Lung (tissue), 12 donors: ENCODE results near the gene RELT. TPM values are rescaled to one million over a fixed set of nuclear protein-coding genes. Genes with fewer than 3 reads are reported as not detected.

Experiments
- ATAC-seq: fragments of 200-7000 bp; cut with Tn5 transposase; one replicate; pipeline ENCODE4 v1.9.1; 2020; ENCODE audit warnings: moderate number of reproducible peaks; ENCODE audit not compliant: insufficient read depth, low FRiP score
- DNase-seq, 3 donors: peaks; one replicate each; pipeline ENCODE4 v3.0.0-alpha.2; 2013 to 2017
- H3K27ac ChIP-seq, 2 donors: one replicate each; pipeline ENCODE4 v1.5.1; 2013; ENCODE audit warnings: mild to moderate bottlenecking in 2 of 2, moderate library complexity in 2 of 2, control low read depth in 1 of 2, inconsistent platforms in 1 of 2, low read depth in 1 of 2, low read length in 1 of 2
- H3K27me3 ChIP-seq, 3 donors: one replicate each; pipeline ENCODE4 v1.5.1; 2013; ENCODE audit warnings: low read length in 2 of 3; ENCODE audit not compliant: control insufficient read depth in 3 of 3, insufficient read depth in 3 of 3
- H3K36me3 ChIP-seq, 4 donors: one replicate each; pipeline ENCODE4 v1.5.1; 2013; ENCODE audit warnings: low read length in 4 of 4, mild to moderate bottlenecking in 1 of 4, moderate library complexity in 1 of 4; ENCODE audit not compliant: control insufficient read depth in 4 of 4, insufficient read depth in 4 of 4
- H3K4me1 ChIP-seq, 5 donors: one replicate each; pipeline ENCODE4 v1.5.1; 2013; ENCODE audit warnings: low read length in 5 of 5, mild to moderate bottlenecking in 2 of 5, moderate library complexity in 1 of 5; ENCODE audit not compliant: control insufficient read depth in 5 of 5, insufficient read depth in 5 of 5
- H3K4me3 ChIP-seq: one replicate; pipeline ENCODE4 v1.5.1; 2013; ENCODE audit warnings: mild to moderate bottlenecking, control low read depth, moderate library complexity
- H3K9ac ChIP-seq, 2 donors: one replicate each; pipeline ENCODE4 v1.5.1; 2013; ENCODE audit warnings: low read length in 2 of 2, control low read depth in 1 of 2; ENCODE audit not compliant: insufficient read depth in 1 of 2
- H3K9me3 ChIP-seq, 4 donors: one replicate each; pipeline ENCODE4 v1.5.1; 2013; ENCODE audit warnings: low read length in 3 of 4, mild to moderate bottlenecking in 1 of 4, moderate library complexity in 1 of 4; ENCODE audit not compliant: control insufficient read depth in 4 of 4, insufficient read depth in 3 of 4
- CTCF ChIP-seq: IDR thresholded peaks from 2 replicates; pipeline ENCODE4 v1.5.1; 2012; ENCODE audit warnings: mild to moderate bottlenecking; ENCODE audit errors: control extremely low read depth, extremely low read depth
- WGBS, 2 donors: extraction: QIAGEN DNeasy Blood & Tissue Kit; methylation state at CpG; one replicate each; pipeline ENCODE4 v1.1.7; 2013; 5-methylcytosine and 5-hydroxymethylcytosine counted together
- polyA plus RNA-seq, 2 donors: library from polyadenylated mRNA; stranded (reverse); fragments of 200-250 nt; gene quantifications; one replicate each; pipeline ENCODE4 v1.2.1, GENCODE V29; 2013
- total RNA-seq, 2 donors: library from RNA; depleted of rRNA in 1 of 2; stranded (reverse); fragments of >200 nt in 1 of 2; gene quantifications; one replicate each; pipeline ENCODE4 v1.2.1, GENCODE V29; 2014 to 2021
- donor health status: control.
- donor health status: control.
- donor health status: Bipolar disorder and iron deficiency.
- donor health status: healthy.
- donor health status: DM: yes; HTN: yes; CAD: no.

RELT gene
- total and polyA plus RNA-seq, 4 donors: 6.0 to 25.4 (median 16.1) TPM

GRCh38 chr11:73389916-73390315 lies 13.7 kb downstream of the RELT start:
- Histone ChIP-seq H3K4me1 (peaks cover 0 to 30% (median 11%) of the 10 kb centered on the region in 5 donors), H3K9me3 (no peaks in the 10 kb centered on the region), H3K36me3 (peaks cover 0 to 2% (median 0%) of the 10 kb centered on the region in 4 donors), H3K27me3 (no peaks in the 10 kb centered on the region), H3K4me3 (no peak overlapping the region), H3K9ac (no peak overlapping the region), H3K27ac (no peak overlapping the region)
- 53 to 82% methylated on average over 7 of the region's 7 CpGs for WGBS, 2 donors
- DNase-seq: no peak
- no peak for ATAC-seq
- no peak for TF ChIP-seq CTCF

GRCh38 chr11:73390601-73391565 lies 14.7 kb downstream of the RELT start:
- Histone ChIP-seq H3K4me3 (no peak overlapping the region), H3K4me1 (peaks cover 0 to 20% (median 11%) of the 10 kb centered on the region in 5 donors), H3K27ac (no peak overlapping the region), H3K9me3 (no peaks in the 10 kb centered on the region), H3K36me3 (peaks cover 0 to 7% (median 0%) of the 10 kb centered on the region in 4 donors), H3K27me3 (no peaks in the 10 kb centered on the region), H3K9ac (no peak overlapping the region)
- 95 to 96% methylated on average over 12 of the region's 12 CpGs for WGBS, 2 donors
- no peak for TF ChIP-seq CTCF
- ATAC-seq: no peak
- DNase-seq: no peak

GRCh38 chr11:73391665-73392064 lies 15.5 kb downstream of the RELT start:
- Histone ChIP-seq H3K27ac (no peak overlapping the region), H3K36me3 (peaks cover 0 to 8% (median 0%) of the 10 kb centered on the region in 4 donors), H3K9me3 (no peaks in the 10 kb centered on the region), H3K4me1 (peaks cover 0 to 14% (median 11%) of the 10 kb centered on the region in 5 donors), H3K4me3 (no peak overlapping the region), H3K27me3 (no peaks in the 10 kb centered on the region), H3K9ac (no peak overlapping the region)
- no peak for TF ChIP-seq CTCF
- no peak for ATAC-seq
- WGBS, 2 donors: 97 to 98% methylated on average over 10 of the region's 10 CpGs
- no peak for DNase-seq
